GM19240 (cell line): ENCODE results near the gene GOLGA5.

Experiments
- DNase-seq: peaks from one replicate; pipeline ENCODE4 v3.0.0; 2011; ENCODE audit warnings: low spot score; ENCODE audit not compliant: insufficient read length

The GOLGA5 gene

GRCh38 chr14:92874962-92875661 is 81.0 kb downstream of the GOLGA5 start:
- DNase-seq, result no peak

GRCh38 chr14:92877757-92878431 is 83.8 kb downstream of the GOLGA5 start:
- DNase-seq, result no peak

GRCh38 chr14:92880351-92880750 is 86.2 kb downstream of the GOLGA5 start:
- DNase-seq, result no peak

GRCh38 chr14:92880851-92881250 is 86.7 kb downstream of the GOLGA5 start:
- no peak for DNase-seq

GRCh38 chr14:92883066-92883465 is 89.0 kb downstream of the GOLGA5 start:
- no peak for DNase-seq

- no peak for DNase-seq
Measured at GRCh38 chr14:92884410-92884809, 90.3 kb downstream of the GOLGA5 start.

GRCh38 chr14:92885279-92886061 is 91.4 kb downstream of the GOLGA5 start:
- no peak for DNase-seq

- DNase-seq, result no peak
Measured at GRCh38 chr14:92886337-92886736, 92.2 kb downstream of the GOLGA5 start.

GRCh38 chr14:92887157-92887556 is 93.1 kb downstream of the GOLGA5 start:
- no peak for DNase-seq

GRCh38 chr14:92888896-92889295 is 94.8 kb downstream of the GOLGA5 start:
- no peak for DNase-seq
